GM18508 (cell line): ENCODE results near the gene SASS6.
"Not testable (repeated sequence)": the region's sequence is repeated elsewhere in the genome, so short reads cannot be mapped to it uniquely, and the experiment has no call there.

Experiments used
- ATAC-seq: cut with Tn5 transposase; IDR thresholded peaks from one replicate; pipeline ENCODE4 v1.9.1; 2021; ENCODE audit warnings: moderate number of reproducible peaks; ENCODE audit not compliant: insufficient read depth, unreplicated experiment

The SASS6 gene

DNA sequence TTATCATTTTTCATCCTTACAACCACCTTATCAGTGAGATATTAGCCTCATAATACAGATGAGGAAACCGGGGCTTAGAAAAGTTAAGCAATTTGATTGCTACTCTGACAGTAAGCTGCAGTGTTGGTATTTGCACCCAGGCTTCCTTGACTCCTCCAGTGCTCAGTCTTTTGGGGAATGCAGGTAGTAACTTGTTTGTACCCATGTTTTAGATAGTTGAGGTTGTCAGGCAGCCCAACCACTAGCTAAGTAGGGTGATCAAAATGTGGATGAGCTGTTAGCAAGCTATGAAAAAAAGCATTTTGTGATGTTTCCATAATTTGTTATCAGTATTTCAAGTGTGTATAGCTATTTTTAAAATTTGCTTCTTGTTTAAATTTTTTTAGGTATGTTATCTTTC is 80.8 kb downstream of the SASS6 start:
- no peak for ATAC-seq

GRCh38 chr1:100051401-100051800 is 81.3 kb downstream of the SASS6 start:
- no peak for ATAC-seq

GRCh38 chr1:100050139-100050538 is 82.6 kb downstream of the SASS6 start:
- ATAC-seq: no peak

DNA sequence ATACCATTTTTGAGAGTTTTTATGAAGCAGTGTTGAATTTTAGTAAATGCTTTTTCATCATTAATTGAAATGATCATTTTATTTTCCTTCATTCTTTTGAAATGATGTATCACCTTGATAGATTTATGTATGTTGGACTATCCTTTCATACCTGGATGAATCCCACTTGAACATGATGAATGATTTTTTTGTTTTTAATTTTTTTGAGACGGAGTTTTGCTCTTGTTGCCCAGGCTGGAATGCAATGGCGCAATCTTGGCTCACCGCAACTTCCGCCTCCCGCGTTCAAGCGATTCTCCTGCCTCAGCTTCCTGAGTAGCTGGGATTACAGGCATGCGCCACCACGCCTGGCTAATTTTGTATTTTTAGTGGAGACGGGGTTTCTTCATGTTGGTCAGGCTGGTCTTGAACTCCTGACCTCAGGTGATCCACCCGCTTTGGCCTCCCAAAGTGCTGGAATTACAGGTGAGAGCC is 85.5 kb downstream of the SASS6 start:
- ATAC-seq: not testable (repeated sequence)

DNA sequence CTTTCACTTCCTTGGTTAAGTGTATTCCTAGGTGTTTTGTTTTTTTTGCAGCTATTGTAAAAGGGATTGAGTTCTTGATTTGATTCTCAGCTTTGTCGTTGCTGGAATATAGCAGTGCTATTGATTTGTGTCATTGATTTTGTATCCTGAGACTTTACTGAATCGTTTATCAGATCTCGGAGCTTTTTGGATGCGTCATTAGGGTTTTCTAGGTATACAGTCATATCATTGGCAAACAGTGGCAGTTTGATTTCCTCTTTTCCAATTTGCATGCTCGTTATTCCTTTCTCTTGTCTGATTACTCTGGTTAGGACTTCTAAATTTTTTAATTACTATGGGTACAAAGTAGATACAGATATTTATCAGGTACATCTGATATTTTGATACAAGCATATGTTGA is 87.5 kb downstream of the SASS6 start:
- no peak for ATAC-seq

DNA sequence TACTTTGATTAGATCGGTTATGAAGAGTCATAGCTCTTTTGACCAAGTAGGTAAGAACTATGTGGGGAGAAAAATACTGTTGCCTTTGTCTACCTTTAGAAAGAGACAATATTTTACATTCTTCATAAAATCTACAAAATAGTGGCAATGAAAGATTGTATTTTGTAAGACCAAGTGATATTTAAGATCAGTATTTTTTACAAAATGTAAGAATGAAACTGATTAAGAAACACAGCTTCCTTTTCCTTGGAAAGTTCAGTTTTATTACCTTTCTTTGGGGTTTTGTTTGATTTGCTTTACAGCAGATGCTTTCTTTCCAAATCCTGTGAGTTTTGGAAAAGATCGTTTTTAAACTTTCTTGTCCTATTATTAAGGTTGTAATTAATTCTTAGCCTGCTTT is 93.1 kb downstream of the SASS6 start:
- no peak for ATAC-seq

DNA sequence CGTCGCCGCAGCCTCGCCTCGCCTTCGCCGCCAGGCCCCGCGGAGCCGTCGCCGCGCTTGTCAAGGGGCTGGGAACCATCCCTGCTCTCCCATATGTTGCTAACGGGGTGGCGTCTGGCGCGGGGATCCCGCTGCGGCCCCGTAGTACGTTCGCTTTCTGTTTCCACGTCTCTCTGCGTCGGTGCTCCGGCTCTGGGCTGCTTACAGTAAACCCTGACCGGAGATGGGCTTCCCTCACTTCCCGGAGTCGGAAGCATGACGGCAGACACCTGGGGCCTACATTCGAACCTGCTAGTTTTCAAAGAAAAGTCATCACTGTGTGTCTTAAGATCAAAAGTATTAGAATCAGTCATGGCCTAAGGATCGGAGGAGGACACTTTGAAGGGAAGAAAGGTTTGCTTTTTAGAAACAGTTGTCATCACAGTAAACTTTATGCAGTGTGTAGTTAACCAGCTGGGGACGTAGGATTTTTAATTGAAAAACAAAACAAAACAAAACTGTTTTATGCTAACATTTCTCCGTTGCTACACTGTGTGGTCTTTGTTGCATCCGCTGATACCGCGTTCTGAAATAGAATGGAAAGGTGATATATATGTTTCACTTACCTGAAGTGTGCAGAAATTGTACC is 94.0 kb downstream of the SASS6 start:
- peak; percentile 35 for ATAC-seq

GRCh38 chr1:100037927-100038659 is 94.6 kb downstream of the SASS6 start:
- peak; percentile 54 for ATAC-seq

GRCh38 chr1:100037656-100037926 is 95.1 kb downstream of the SASS6 start:
- no peak for ATAC-seq

- no peak for ATAC-seq
These were observed 95.7 kb downstream of the SASS6 start for GRCh38 chr1:100036718-100037655.

GRCh38 chr1:100035214-100035613 is 97.5 kb downstream of the SASS6 start:
- no peak for ATAC-seq

DNA sequence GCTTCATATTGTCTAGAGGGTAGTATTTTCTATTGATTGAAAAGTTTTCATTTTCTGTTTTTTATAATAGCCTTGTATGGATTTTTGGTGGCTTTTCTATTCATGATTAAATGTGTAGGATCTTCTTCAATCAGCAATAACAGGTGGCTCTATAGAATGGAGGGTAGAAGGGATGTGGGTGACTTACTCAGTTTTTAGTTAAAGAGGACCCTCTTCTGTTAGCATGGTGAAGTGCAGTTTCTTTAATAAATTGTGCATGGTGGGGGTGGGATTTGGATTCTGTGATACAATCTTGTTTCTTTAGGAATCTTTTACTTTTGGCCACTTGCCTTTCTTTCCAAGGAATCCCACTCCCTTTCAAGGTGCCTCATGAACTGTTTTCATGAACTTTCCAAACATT is 98.3 kb downstream of the SASS6 start:
- no peak for ATAC-seq
